Osteocyte (in vitro differentiated cells): ENCODE measurements around the gene ENKUR. TPM values are rescaled to one million over a fixed set of nuclear protein-coding genes. Genes with fewer than 3 reads are reported as not detected.

Source experiments
- DNase-seq: peaks from one replicate; pipeline ENCODE4 v3.0.0; 2021; ENCODE audit warnings: mixed read lengths; ENCODE audit not compliant: unreplicated experiment; ENCODE audit errors: extremely low spot score
- H3K27ac Mint-ChIP-seq: one replicate; pipeline ENCODE4 v1.8.0; 2021; ENCODE audit warnings: mild to moderate bottlenecking, mixed read lengths; ENCODE audit not compliant: unreplicated experiment
- H3K27me3 Mint-ChIP-seq: one replicate; pipeline ENCODE4 v1.8.0; 2021; ENCODE audit warnings: mixed read lengths; ENCODE audit not compliant: unreplicated experiment
- H3K36me3 Mint-ChIP-seq: one replicate; pipeline ENCODE4 v1.8.0; 2021; ENCODE audit warnings: mixed read lengths; ENCODE audit not compliant: unreplicated experiment
- H3K4me1 Mint-ChIP-seq: one replicate; pipeline ENCODE4 v1.8.0; 2021; ENCODE audit warnings: mixed read lengths; ENCODE audit not compliant: unreplicated experiment
- H3K4me3 Mint-ChIP-seq: one replicate; pipeline ENCODE4 v1.8.0; 2021; ENCODE audit warnings: mild to moderate bottlenecking, moderate library complexity, mixed read lengths; ENCODE audit not compliant: unreplicated experiment
- H3K9me3 Mint-ChIP-seq: one replicate; pipeline ENCODE4 v1.8.0; 2021; ENCODE audit warnings: mixed read lengths; ENCODE audit not compliant: unreplicated experiment
- total RNA-seq: library from RNA; stranded (reverse); gene quantifications from 2 replicates; pipeline ENCODE4 v1.2.1, GENCODE V29; 2021
- TF ChIP-seq, protein P1 (sequence below): fragments of 200-600 bp; sonication (generic); IDR thresholded peaks from 2 replicates; pipeline ENCODE4 v1.5.0; 2021; ENCODE audit warnings: antibody characterized with exemption, mild to moderate bottlenecking, moderate library complexity

The ENKUR gene
- total RNA-seq, 1 donor from 2014 or later, result 0.62 TPM

DNA sequence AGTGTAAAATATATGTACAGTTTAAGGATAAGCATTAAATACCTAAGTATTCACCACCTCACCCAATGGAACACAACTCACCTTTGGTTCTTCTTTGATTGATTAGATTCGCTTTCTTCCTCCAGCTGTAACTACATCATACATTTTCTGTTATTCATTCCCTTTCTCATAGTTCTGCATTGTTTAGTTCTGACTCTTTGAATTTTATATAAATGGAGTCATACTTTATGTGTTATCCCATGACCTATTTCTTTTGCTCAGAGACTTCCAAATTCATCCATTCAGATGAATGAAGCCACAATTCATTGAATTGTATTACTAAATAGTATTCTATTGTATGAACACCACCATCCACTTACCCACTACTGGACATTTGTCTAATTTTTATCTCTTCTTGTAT lies 12.8 kb upstream of the ENKUR start:
- Mint-ChIP-seq H3K27me3 (no peaks in the 10 kb centered on the region), H3K9me3 (peaks cover 4% of the 10 kb centered on the region), H3K4me3 (no peak overlapping the region), H3K27ac (no peak overlapping the region), H3K4me1 (peaks cover 31% of the 10 kb centered on the region), H3K36me3 (peaks cover 7% of the 10 kb centered on the region)
- TF ChIP-seq, protein P1, sequence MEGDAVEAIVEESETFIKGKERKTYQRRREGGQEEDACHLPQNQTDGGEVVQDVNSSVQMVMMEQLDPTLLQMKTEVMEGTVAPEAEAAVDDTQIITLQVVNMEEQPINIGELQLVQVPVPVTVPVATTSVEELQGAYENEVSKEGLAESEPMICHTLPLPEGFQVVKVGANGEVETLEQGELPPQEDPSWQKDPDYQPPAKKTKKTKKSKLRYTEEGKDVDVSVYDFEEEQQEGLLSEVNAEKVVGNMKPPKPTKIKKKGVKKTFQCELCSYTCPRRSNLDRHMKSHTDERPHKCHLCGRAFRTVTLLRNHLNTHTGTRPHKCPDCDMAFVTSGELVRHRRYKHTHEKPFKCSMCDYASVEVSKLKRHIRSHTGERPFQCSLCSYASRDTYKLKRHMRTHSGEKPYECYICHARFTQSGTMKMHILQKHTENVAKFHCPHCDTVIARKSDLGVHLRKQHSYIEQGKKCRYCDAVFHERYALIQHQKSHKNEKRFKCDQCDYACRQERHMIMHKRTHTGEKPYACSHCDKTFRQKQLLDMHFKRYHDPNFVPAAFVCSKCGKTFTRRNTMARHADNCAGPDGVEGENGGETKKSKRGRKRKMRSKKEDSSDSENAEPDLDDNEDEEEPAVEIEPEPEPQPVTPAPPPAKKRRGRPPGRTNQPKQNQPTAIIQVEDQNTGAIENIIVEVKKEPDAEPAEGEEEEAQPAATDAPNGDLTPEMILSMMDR, result no peak
- no peak for DNase-seq

DNA sequence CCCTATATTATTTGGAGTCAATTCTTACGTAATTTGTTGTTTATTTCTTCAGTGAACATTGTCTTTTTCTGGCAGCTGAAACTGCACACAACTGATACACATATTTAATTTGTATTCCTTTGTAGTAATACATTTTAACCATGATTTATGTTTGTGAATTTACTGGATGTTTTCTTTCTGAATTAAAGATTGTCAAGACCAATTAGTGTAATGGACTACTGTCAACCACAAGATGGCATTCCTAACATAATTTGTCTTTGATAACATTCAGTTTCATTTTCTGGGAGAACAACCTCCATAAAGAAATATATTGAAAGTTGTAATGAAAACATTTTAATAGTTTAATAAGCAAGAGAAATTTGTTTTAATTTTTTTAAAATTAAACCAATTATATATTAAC lies 10.5 kb upstream of the ENKUR start:
- Mint-ChIP-seq H3K36me3 (peaks cover 7% of the 10 kb centered on the region), H3K9me3 (peaks cover 4% of the 10 kb centered on the region), H3K4me3 (no peak overlapping the region), H3K27me3 (no peaks in the 10 kb centered on the region), H3K27ac (no peak overlapping the region), H3K4me1 (peaks cover 52% of the 10 kb centered on the region)
- no peak for DNase-seq
- TF ChIP-seq, protein P1, result no peak

DNA sequence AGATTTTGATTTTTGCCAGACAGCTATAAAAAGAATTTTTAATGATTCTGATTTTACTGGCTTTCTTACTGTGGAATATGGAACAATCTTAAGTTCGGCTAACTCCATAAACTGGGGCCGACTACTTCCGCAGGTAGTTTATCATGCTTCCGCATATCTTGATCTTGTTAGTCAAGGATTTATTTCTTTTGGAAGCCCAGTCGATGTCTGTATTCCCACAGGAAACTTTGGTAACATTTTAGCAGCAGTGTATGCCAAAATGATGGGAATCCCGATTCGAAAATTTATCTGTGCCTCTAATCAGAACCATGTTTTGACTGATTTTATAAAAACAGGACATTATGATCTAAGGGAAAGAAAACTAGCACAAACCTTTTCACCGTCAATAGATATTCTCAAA lies 8.6 kb upstream of the ENKUR start:
- H3K36me3 Mint-ChIP-seq, result no peaks in the 10 kb centered on the region

DNA sequence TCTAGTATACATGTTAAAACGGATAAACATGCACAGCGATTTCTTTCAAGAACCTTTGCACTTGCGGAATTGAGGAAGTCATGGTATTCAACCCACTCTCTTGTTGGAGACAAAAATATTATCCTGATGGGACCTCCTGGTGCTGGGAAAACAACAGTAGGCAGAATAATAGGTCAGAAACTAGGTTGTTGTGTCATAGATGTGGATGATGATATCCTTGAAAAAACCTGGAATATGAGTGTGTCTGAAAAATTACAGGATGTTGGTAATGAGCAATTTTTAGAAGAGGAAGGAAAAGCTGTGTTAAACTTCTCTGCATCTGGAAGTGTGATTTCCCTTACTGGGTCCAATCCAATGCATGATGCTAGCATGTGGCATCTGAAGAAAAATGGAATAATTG lies 7.3 kb upstream of the ENKUR start:
- no peak for DNase-seq
- Mint-ChIP-seq H3K27ac (peak overlapping the region; percentile 57), H3K36me3 (no peaks in the 10 kb centered on the region), H3K27me3 (no peaks in the 10 kb centered on the region), H3K9me3 (no peaks in the 10 kb centered on the region), H3K4me1 (peaks cover 58% of the 10 kb centered on the region), H3K4me3 (no peak overlapping the region)
- TF ChIP-seq, protein P1, result no peak

More for the DNA sequence above, 8.6 kb upstream of the ENKUR start:
- TF ChIP-seq, protein P1, result no peak
- H3K4me3 Mint-ChIP-seq, result no peak overlapping the region
- H3K27ac Mint-ChIP-seq, result no peak overlapping the region
- no peak for DNase-seq
- no peaks in the 10 kb centered on the region for H3K27me3 Mint-ChIP-seq
- H3K9me3 Mint-ChIP-seq, result no peaks in the 10 kb centered on the region
- H3K4me1 Mint-ChIP-seq, result peaks cover 58% of the 10 kb centered on the region

DNA sequence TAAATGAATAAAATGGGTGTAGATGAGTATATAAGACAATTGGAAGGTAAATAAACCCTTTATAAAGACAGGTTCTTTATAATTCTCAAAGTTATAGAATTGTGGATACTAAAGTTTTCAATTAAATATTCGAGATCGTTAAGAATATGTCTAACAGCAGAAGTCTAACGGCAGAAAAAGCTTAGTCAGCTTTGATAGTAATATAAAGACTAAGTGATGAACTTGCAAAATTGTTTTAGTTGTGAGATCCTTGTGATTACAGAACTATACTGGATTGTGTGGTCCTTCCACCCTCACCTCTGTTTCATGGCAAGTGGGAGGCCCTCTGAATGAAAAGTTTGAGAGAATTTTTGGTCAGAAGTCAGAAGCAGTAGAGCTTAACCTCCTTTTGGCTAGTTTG lies 2.7 kb upstream of the ENKUR start:
- no peak overlapping the region for H3K4me3 Mint-ChIP-seq
- H3K27me3 Mint-ChIP-seq, result no peaks in the 10 kb centered on the region
- H3K4me1 Mint-ChIP-seq, result peaks cover 44% of the 10 kb centered on the region
- no peak overlapping the region for H3K27ac Mint-ChIP-seq
- no peaks in the 10 kb centered on the region for H3K9me3 Mint-ChIP-seq
- TF ChIP-seq, protein P1, result no peak
- H3K36me3 Mint-ChIP-seq, result no peaks in the 10 kb centered on the region
- no peak for DNase-seq
